Measurements from ENCODE around the gene INTS15.

Gene INTS15

GRCh38 chr7:6636741-6637543 lies 47.1 kb downstream of the INTS15 start, which contains the start of gene ZNF316:
Gene ZNF316 (plus strand): TSS chr7:6637318. CDS start chr7:6642410, 5,092 bp downstream.
- no peaks in the 10 kb centered on the region for H3K27me3 ChIP-seq (ENCODE audit: insufficient read depth, low read length, poor library complexity, severe bottlenecking)
- peak within 1 kb of the TSS; percentile 86 for H3K4me2 ChIP-seq (ENCODE audit: low read depth, low read length, poor library complexity, severe bottlenecking)
- peaks cover 32% of the 10 kb centered on the region for H3K4me1 ChIP-seq (ENCODE audit: insufficient read depth, low read length, poor library complexity, severe bottlenecking)
- TF ChIP-seq EZH2phosphoT487 (IDR thresholded peaks at IDR 0.05; ENCODE audit: borderline replicate concordance) (no peak), CTCF (conservative IDR thresholded peaks at IDR 0.05; ENCODE audit: low read length) (no peak)
- peak within 1 kb of the TSS; percentile 92 for H3K9ac ChIP-seq (ENCODE audit: low read depth, low read length, poor library complexity, severe bottlenecking)
- peak within 1 kb of the TSS; percentile 88; the same call in 1 of the 2 replicates for H2AFZ ChIP-seq (ENCODE audit: low read length)
- peaks cover 49% of the 10 kb centered on the region for H3K79me2 ChIP-seq (ENCODE audit: insufficient read depth, low read length)
- no peaks in the 10 kb centered on the region for H3K9me3 ChIP-seq (ENCODE audit: insufficient read depth, low read depth, low read length)
- no peaks in the 10 kb centered on the region for H3K9me2 ChIP-seq (replicated peaks; ENCODE audit: low read depth, low read length)
- H3K4me3 ChIP-seq (ENCODE audit: low read length, poor library complexity, severe bottlenecking) = peak within 1 kb of the TSS; percentile 94
- H3K36me3 ChIP-seq (ENCODE audit: insufficient read depth, low read length) = peaks cover 5% of the 10 kb centered on the region; the same call in 1 of the 2 replicates
- peaks cover 30% of the 10 kb centered on the region for H4K20me1 ChIP-seq (ENCODE audit: insufficient read depth, low read length, poor library complexity, severe bottlenecking)
- no peaks in the 10 kb centered on the region for H3F3A ChIP-seq (ENCODE audit: low read depth)

GRCh38 chr7:6637544-6638229 lies 47.9 kb downstream of the INTS15 start:
- no peaks in the 10 kb centered on the region for H3K9me2 ChIP-seq (replicated peaks; ENCODE audit: low read depth, low read length)
- no peaks in the 10 kb centered on the region for H3K9me3 ChIP-seq (ENCODE audit: insufficient read depth, low read depth, low read length)
- TF ChIP-seq EZH2phosphoT487 (IDR thresholded peaks at IDR 0.05; ENCODE audit: borderline replicate concordance) (no peak), CTCF (conservative IDR thresholded peaks at IDR 0.05; ENCODE audit: low read length) (peak; percentile 56)
- H3F3A ChIP-seq (ENCODE audit: low read depth) = no peaks in the 10 kb centered on the region
- peaks cover 32% of the 10 kb centered on the region for H4K20me1 ChIP-seq (ENCODE audit: insufficient read depth, low read length, poor library complexity, severe bottlenecking)
- peak overlapping the region; percentile 80 for H3K4me2 ChIP-seq (ENCODE audit: low read depth, low read length, poor library complexity, severe bottlenecking)
- H3K36me3 ChIP-seq (ENCODE audit: insufficient read depth, low read length) = peaks cover 12% of the 10 kb centered on the region; the same call in 1 of the 2 replicates
- H2AFZ ChIP-seq (ENCODE audit: low read length) = peak overlapping the region; percentile 42; the same call in 1 of the 2 replicates
- peak overlapping the region; percentile 89 for H3K9ac ChIP-seq (ENCODE audit: low read depth, low read length, poor library complexity, severe bottlenecking)
- H3K4me3 ChIP-seq (ENCODE audit: low read length, poor library complexity, severe bottlenecking) = peak overlapping the region; percentile 88
- peaks cover 49% of the 10 kb centered on the region for H3K79me2 ChIP-seq (ENCODE audit: insufficient read depth, low read length)
- H3K27me3 ChIP-seq (ENCODE audit: insufficient read depth, low read length, poor library complexity, severe bottlenecking) = no peaks in the 10 kb centered on the region
- peaks cover 32% of the 10 kb centered on the region for H3K4me1 ChIP-seq (ENCODE audit: insufficient read depth, low read length, poor library complexity, severe bottlenecking)

GRCh38 chr7:6639032-6639431 lies 49.2 kb downstream of the INTS15 start:
- Histone ChIP-seq H3F3A (ENCODE audit: low read depth) (no peaks in the 10 kb centered on the region), H3K4me1 (ENCODE audit: insufficient read depth, low read length, poor library complexity, severe bottlenecking) (peaks cover 32% of the 10 kb centered on the region), H3K4me2 (ENCODE audit: low read depth, low read length, poor library complexity, severe bottlenecking) (peak overlapping the region; percentile 80), H3K36me3 (ENCODE audit: insufficient read depth, low read length) (peaks cover 26% of the 10 kb centered on the region; the same call in 1 of the 2 replicates), H3K9me3 (ENCODE audit: insufficient read depth, low read depth, low read length) (no peaks in the 10 kb centered on the region), H3K9ac (ENCODE audit: low read depth, low read length, poor library complexity, severe bottlenecking) (peak overlapping the region; percentile 89), H3K4me3 (ENCODE audit: low read length, poor library complexity, severe bottlenecking) (peak overlapping the region; percentile 88), H3K9me2 (replicated peaks; ENCODE audit: low read depth, low read length) (no peaks in the 10 kb centered on the region), H3K27me3 (ENCODE audit: insufficient read depth, low read length, poor library complexity, severe bottlenecking) (no peaks in the 10 kb centered on the region), H2AFZ (ENCODE audit: low read length) (no peak overlapping the region), H4K20me1 (ENCODE audit: insufficient read depth, low read length, poor library complexity, severe bottlenecking) (peaks cover 33% of the 10 kb centered on the region), H3K79me2 (ENCODE audit: insufficient read depth, low read length) (peaks cover 49% of the 10 kb centered on the region)
- TF ChIP-seq CTCF (conservative IDR thresholded peaks at IDR 0.05; ENCODE audit: low read length) (no peak), EZH2phosphoT487 (IDR thresholded peaks at IDR 0.05; ENCODE audit: borderline replicate concordance) (no peak)
